GM21360 (cell line): ENCODE measurements around the gene NARS2.
"Not testable (repeated sequence)": the region's sequence is repeated elsewhere in the genome, so short reads cannot be mapped to it uniquely, and the experiment has no call there.

Experiments
- ATAC-seq: cut with Tn5 transposase; IDR thresholded peaks from one replicate; pipeline ENCODE4 v1.9.1; 2021; ENCODE audit warnings: mild to moderate bottlenecking, moderate library complexity; ENCODE audit not compliant: unreplicated experiment

Gene NARS2

GRCh38 chr11:78499971-78500370 is 74.7 kb downstream of the NARS2 start:
- no peak for ATAC-seq

- ATAC-seq = no peak
These were observed 77.4 kb downstream of the NARS2 start for GRCh38 chr11:78497293-78497692.

- no peak for ATAC-seq
These were observed 81.2 kb downstream of the NARS2 start for GRCh38 chr11:78493413-78493975.

GRCh38 chr11:78492973-78493372 is 81.7 kb downstream of the NARS2 start:
- no peak for ATAC-seq

GRCh38 chr11:78489184-78489583 is 85.5 kb downstream of the NARS2 start:
- no peak for ATAC-seq

GRCh38 chr11:78478536-78478935 is 96.1 kb downstream of the NARS2 start:
- ATAC-seq = no peak

- ATAC-seq = no peak
These were observed 98.6 kb downstream of the NARS2 start for GRCh38 chr11:78476066-78476465.

GRCh38 chr11:78474451-78474850 is 100.2 kb downstream of the NARS2 start:
- ATAC-seq = no peak

- no peak for ATAC-seq
These were observed 101.8 kb downstream of the NARS2 start for GRCh38 chr11:78472905-78473304.

- ATAC-seq = no peak
These were observed 102.3 kb downstream of the NARS2 start for GRCh38 chr11:78472382-78472781.

GRCh38 chr11:78470861-78471442 is 103.7 kb downstream of the NARS2 start:
- ATAC-seq = no peak

- no peak for ATAC-seq
These were observed 104.8 kb downstream of the NARS2 start for GRCh38 chr11:78469896-78470295.

- no peak for ATAC-seq
These were observed 106.7 kb downstream of the NARS2 start for GRCh38 chr11:78467931-78468330.

- no peak for ATAC-seq
These were observed 107.3 kb downstream of the NARS2 start for GRCh38 chr11:78467370-78467769.

GRCh38 chr11:78465169-78465942 is 109.3 kb downstream of the NARS2 start:
- ATAC-seq = peak; percentile 96

- ATAC-seq = not testable (repeated sequence)
These were observed 109.9 kb downstream of the NARS2 start for GRCh38 chr11:78464787-78465168.

GRCh38 chr11:78460471-78460870 is 114.2 kb downstream of the NARS2 start:
- ATAC-seq = no peak

GRCh38 chr11:78459738-78460137 is 114.9 kb downstream of the NARS2 start:
- no peak for ATAC-seq

GRCh38 chr11:78457448-78457847 is 117.2 kb downstream of the NARS2 start:
- ATAC-seq = no peak

GRCh38 chr11:78453140-78453935 is 121.3 kb downstream of the NARS2 start:
- ATAC-seq = no peak

GRCh38 chr11:78451371-78452150 is 123.1 kb downstream of the NARS2 start:
- ATAC-seq = no peak
